Common myeloid progenitor, CD34-positive (primary cell): ENCODE measurements around the gene FOXD1.

ENCODE experiments used
- CTCF ChIA-PET: fragments of 350-600 bp; sonication (Branson Sonifier 250); formaldehyde crosslinking; loops from one replicate; lab custom pipeline; 2021; ENCODE audit warnings: antibody characterized with exemption; lab: Charles Lee
- POLR2A ChIA-PET: fragments of 350-600 bp; sonication (Branson Sonifier 250); formaldehyde crosslinking; loops from one replicate; lab custom pipeline; 2021; ENCODE audit warnings: antibody characterized with exemption; lab: Charles Lee
- DNase-seq, 3 donors: peaks; one replicate each; pipeline versions ENCODE4 v3.0.0 to v3.0.0-alpha.2; 2013
- H3K27ac ChIP-seq, 2 experiments: 1 replicate in 1 of 2; 2 replicates in 1 of 2; pipeline ENCODE4 v1.7.0; 2013; ENCODE audit warnings: inconsistent platforms in 2 of 2, low read length in 2 of 2, mild to moderate bottlenecking in 2 of 2, low read depth in 1 of 2, moderate library complexity in 1 of 2; ENCODE audit not compliant: severe bottlenecking in 2 of 2, insufficient read depth in 1 of 2, poor library complexity in 1 of 2
- H3K27me3 ChIP-seq, 5 experiments: replicated peaks in 2 of 5; 1 replicate in 3 of 5; 2 replicates in 2 of 5; pipeline versions ENCODE4 v1.6.1 to v1.7.0; 2013; ENCODE audit warnings: low read length in 4 of 5, mild to moderate bottlenecking in 2 of 5, moderate library complexity in 2 of 5, inconsistent platforms in 1 of 5; ENCODE audit not compliant: insufficient read depth in 5 of 5, control insufficient read depth in 4 of 5
- H3K36me3 ChIP-seq, 4 experiments: 1 replicate in 2 of 4; 2 replicates in 2 of 4; pipeline versions ENCODE4 v1.6.1 to v1.7.0; 2013; ENCODE audit warnings: low read length in 3 of 4, control low read depth in 1 of 4, mild to moderate bottlenecking in 1 of 4; ENCODE audit not compliant: control insufficient read depth in 4 of 4, insufficient read depth in 4 of 4
- H3K4me1 ChIP-seq, 4 experiments: 1 replicate in 3 of 4; 2 replicates in 1 of 4; pipeline versions ENCODE4 v1.6.1 to v1.7.1; 2013; ENCODE audit warnings: low read length in 3 of 4, mild to moderate bottlenecking in 3 of 4, control low read depth in 1 of 4, inconsistent platforms in 1 of 4, moderate library complexity in 1 of 4; ENCODE audit not compliant: control insufficient read depth in 4 of 4, insufficient read depth in 4 of 4; ENCODE audit errors: control extremely low read depth in 1 of 4
- H3K4me3 ChIP-seq, 7 experiments: 1 replicate in 4 of 7; 2 replicates in 3 of 7; pipeline versions ENCODE4 v1.5.1 to v1.7.0; 2013; ENCODE audit warnings: mild to moderate bottlenecking in 7 of 7, low read length in 6 of 7, moderate library complexity in 6 of 7, inconsistent platforms in 2 of 7, low read depth in 2 of 7, control low read depth in 1 of 7; ENCODE audit not compliant: insufficient read depth in 4 of 7, control insufficient read depth in 1 of 7; ENCODE audit errors: extremely low read depth in 1 of 7
- H3K9me3 ChIP-seq, 5 experiments: 1 replicate in 4 of 5; 2 replicates in 1 of 5; pipeline versions ENCODE4 v1.6.1 to v1.7.1; 2013; ENCODE audit warnings: low read length in 4 of 5, mild to moderate bottlenecking in 2 of 5, inconsistent platforms in 1 of 5, low read depth in 1 of 5, moderate library complexity in 1 of 5; ENCODE audit not compliant: control insufficient read depth in 4 of 5, insufficient read depth in 2 of 5; ENCODE audit errors: control extremely low read depth in 1 of 5
- WGBS: methylation state at CpG from one replicate; pipeline ENCODE4 v1.1.5; 2013; ENCODE audit not compliant: insufficient coverage; 5-methylcytosine and 5-hydroxymethylcytosine counted together

The FOXD1 gene

GRCh38 chr5:73426034-73426433 lies 22.5 kb downstream of the FOXD1 start:
- POLR2A ChIA-PET = no interaction called here
- Histone ChIP-seq H3K4me3 (no peak overlapping the region), H3K9me3 (peaks cover 0 to 7% (median 2%) of the 10 kb centered on the region in 5 experiments), H3K27ac (no peak overlapping the region), H3K4me1 (no peaks in the 10 kb centered on the region), H3K36me3 (no peaks in the 10 kb centered on the region), H3K27me3 (peaks cover 26 to 89% (median 44%) of the 10 kb centered on the region in 5 experiments)
- DNase-seq = no peak
- WGBS = 81% methylated on average over 3 of the region's 3 CpGs
- CTCF ChIA-PET = interaction anchor here (1.2 to 2.1 kb wide), 2 partner anchors 9 to 17 kb away, joined by 3 to 5 read pairs; no protein-coding TSS in a partner anchor

- POLR2A ChIA-PET = no interaction called here
- Histone ChIP-seq H3K27me3 (peaks cover 31 to 91% (median 46%) of the 10 kb centered on the region in 5 experiments), H3K36me3 (no peaks in the 10 kb centered on the region), H3K4me1 (peaks cover 0 to 6% (median 2%) of the 10 kb centered on the region in 4 experiments), H3K27ac (no peak overlapping the region), H3K4me3 (no peak overlapping the region), H3K9me3 (peaks cover 0 to 7% (median 2%) of the 10 kb centered on the region in 5 experiments)
- 96% methylated on average over 4 of the region's 5 CpGs for WGBS
- no peak for DNase-seq
- CTCF ChIA-PET = no interaction called here
Observed at GRCh38 chr5:73424556-73424977, 24.0 kb downstream of the FOXD1 start.

- Histone ChIP-seq H3K4me1 (peaks cover 0 to 8% (median 4%) of the 10 kb centered on the region in 4 experiments), H3K9me3 (peaks cover 0 to 7% (median 2%) of the 10 kb centered on the region in 5 experiments), H3K27ac (no peak overlapping the region), H3K4me3 (no peak overlapping the region), H3K27me3 (peaks cover 40 to 92% (median 55%) of the 10 kb centered on the region in 5 experiments), H3K36me3 (no peaks in the 10 kb centered on the region)
- CTCF ChIA-PET = no interaction called here
- DNase-seq = no peak
- 43% methylated on average over 1 of the region's 1 CpG for WGBS
- POLR2A ChIA-PET = no interaction called here
Observed at GRCh38 chr5:73422164-73422563, 26.4 kb downstream of the FOXD1 start.

DNA sequence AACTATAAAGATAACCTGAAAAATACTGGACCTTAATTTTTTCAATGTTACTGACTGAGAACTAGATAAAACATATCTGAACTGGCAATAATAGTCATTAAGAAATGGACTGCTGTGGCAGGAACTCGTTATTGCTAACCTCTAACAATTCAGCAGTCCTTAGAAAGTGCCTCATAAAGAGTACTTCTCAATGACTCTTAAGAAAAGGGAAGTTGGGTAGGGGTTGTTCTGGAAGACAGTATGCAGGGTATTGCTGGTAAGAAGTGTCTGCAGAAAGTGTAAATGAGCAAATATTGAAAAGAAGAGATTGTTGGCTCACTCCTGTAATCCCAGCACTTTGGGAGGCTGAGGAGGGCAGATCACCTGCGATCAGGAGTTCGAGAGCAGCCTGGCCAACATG lies 27.9 kb downstream of the FOXD1 start:
- ChIA-PET CTCF (interaction anchor here (1.1 to 1.5 kb wide), 2 partner anchors 13 to 47 kb away, joined by 3 to 4 read pairs; no protein-coding TSS in a partner anchor), POLR2A (no interaction called here)
- peaks cover 0 to 8% (median 4%) of the 10 kb centered on the region in 4 experiments for H3K4me1 ChIP-seq
- 0% methylated on average over 1 of the region's 3 CpGs for WGBS
- no peaks in the 10 kb centered on the region for H3K36me3 ChIP-seq
- no peak overlapping the region for H3K4me3 ChIP-seq
- DNase-seq = peak in 2 of 3 donors; percentile 70 to 73
- peaks cover 0 to 7% (median 2%) of the 10 kb centered on the region in 5 experiments for H3K9me3 ChIP-seq
- H3K27me3 ChIP-seq = peaks cover 41 to 94% (median 59%) of the 10 kb centered on the region in 5 experiments
- H3K27ac ChIP-seq = no peak overlapping the region

DNA sequence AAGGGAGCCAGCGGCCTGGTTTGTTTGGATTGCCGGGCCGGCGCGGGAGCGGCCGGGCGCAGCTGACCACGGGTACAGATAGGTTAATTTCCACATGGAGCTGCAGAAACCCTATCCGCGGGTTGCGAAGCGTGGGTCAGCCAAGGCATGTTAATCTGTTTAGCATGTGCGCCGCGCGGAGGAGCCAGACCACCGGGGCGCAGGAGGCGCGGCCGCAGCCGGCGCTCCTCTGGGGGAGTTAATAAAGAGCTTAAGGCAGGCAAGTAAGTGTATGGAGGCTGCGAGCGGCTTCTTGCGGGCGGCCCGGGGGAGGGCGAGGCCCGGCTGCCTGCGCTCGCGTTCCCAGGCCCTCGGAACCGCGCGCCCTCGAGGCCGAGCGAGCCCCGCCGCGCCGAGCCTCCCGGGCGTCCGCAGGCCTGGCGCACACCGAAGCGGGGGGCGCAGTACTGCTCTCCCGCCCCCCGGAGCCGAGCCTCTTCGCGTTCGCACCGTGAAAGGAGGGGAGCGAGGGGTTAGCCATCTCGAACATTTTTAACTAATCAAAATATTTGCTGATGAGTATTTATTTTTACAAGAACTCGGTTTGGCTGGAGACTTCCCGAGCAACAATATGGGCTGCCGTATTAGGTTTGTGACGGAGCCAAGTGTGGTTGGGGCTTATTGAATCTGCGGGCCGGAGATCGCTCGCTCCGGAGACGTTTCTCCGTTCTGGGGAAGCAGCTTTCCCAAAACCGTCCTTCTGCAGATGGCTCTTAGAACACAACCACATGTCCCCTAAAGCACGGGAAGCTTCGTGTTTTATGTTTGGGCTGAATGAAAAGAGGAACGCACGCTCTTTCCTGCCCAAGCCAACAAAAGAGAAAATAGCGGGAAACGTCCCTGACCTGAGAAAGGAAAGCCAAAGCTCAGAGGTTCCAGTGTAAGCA lies 28.8 kb downstream of the FOXD1 start:
- H3K27ac ChIP-seq = no peak overlapping the region
- POLR2A ChIA-PET = no interaction called here
- CTCF ChIA-PET = interaction anchor here (1.1 to 1.5 kb wide), 2 partner anchors 12 to 48 kb away, joined by 3 to 4 read pairs; no protein-coding TSS in a partner anchor
- H3K36me3 ChIP-seq = no peaks in the 10 kb centered on the region
- 3% methylated on average over 58 of the region's 79 CpGs for WGBS
- H3K4me3 ChIP-seq = no peak overlapping the region
- DNase-seq = no peak
- H3K27me3 ChIP-seq = peaks cover 46 to 98% (median 62%) of the 10 kb centered on the region in 5 experiments
- H3K4me1 ChIP-seq = peaks cover 0 to 8% (median 4%) of the 10 kb centered on the region in 4 experiments
- H3K9me3 ChIP-seq = peaks cover 0 to 7% (median 2%) of the 10 kb centered on the region in 5 experiments

- 3% methylated on average over 4 of the region's 6 CpGs for WGBS
- no peak overlapping the region for H3K27ac ChIP-seq
- H3K36me3 ChIP-seq = no peaks in the 10 kb centered on the region
- no peak overlapping the region for H3K4me3 ChIP-seq
- H3K9me3 ChIP-seq = peaks cover 1 to 11% (median 4%) of the 10 kb centered on the region in 5 experiments
- peaks cover 0 to 8% (median 4%) of the 10 kb centered on the region in 4 experiments for H3K4me1 ChIP-seq
- ChIA-PET CTCF (no interaction called here), POLR2A (no interaction called here)
- no peak for DNase-seq
- peaks cover 42 to 98% (median 66%) of the 10 kb centered on the region in 5 experiments for H3K27me3 ChIP-seq
Observed at GRCh38 chr5:73419117-73419464, 29.5 kb downstream of the FOXD1 start.
